Right ventricle myocardium superior (tissue), 1 donor: ENCODE measurements around the gene FUBP1. TPM values are rescaled to one million over a fixed set of nuclear protein-coding genes. Genes with fewer than 3 reads are reported as not detected.

Experiments
- ATAC-seq: fragments of 200-7000 bp; cut with Tn5 transposase; one replicate; pipeline ENCODE4 v1.9.1; 2020; ENCODE audit warnings: mild to moderate bottlenecking; ENCODE audit not compliant: poor library complexity
- DNase-seq: peaks from one replicate; pipeline ENCODE4 v3.0.0-alpha.2; 2020
- intact Hi-C: fragments of 100-400 bp; cut with DNase I; formaldehyde crosslinking; loops from one replicate; pipeline ENCODE4 v1.11.2; 2022
- total RNA-seq: library from RNA; stranded (reverse); fragmentation: NEBNext Ultra II Directional; extraction: Animal tissue kit (Norgen Biotek cat#: 25700); gene quantifications from one replicate; pipeline ENCODE4 v1.2.1, GENCODE V29; 2021
- donor health status: DM: no; HTN: yes; CAD: no; lungs with severe emphysema.

Gene FUBP1
- total RNA-seq, 1 donor from 2014 or later, result 47.9 TPM

- intact Hi-C loops, result no loop called here
- ATAC-seq (no peak), DNase-seq (no peak)
These were observed 72.8 kb downstream of the FUBP1 start for GRCh38 chr1:77906019-77906545.

GRCh38 chr1:77905603-77906002 is 73.3 kb downstream of the FUBP1 start:
- intact Hi-C loops, result no loop called here
- DNase-seq (no peak), ATAC-seq (no peak)

- DNase-seq, result no peak
- peak; percentile 55 for ATAC-seq
- intact Hi-C loops, result no loop called here
These were observed 78.1 kb downstream of the FUBP1 start for GRCh38 chr1:77900687-77901293.

GRCh38 chr1:77899647-77900320 is 79.1 kb downstream of the FUBP1 start:
- ATAC-seq (peak; percentile 66), DNase-seq (no peak)
- intact Hi-C loops, result no loop called here

Other genes starting within 250 kb of the FUBP1 start
- 22.0 TPM for gene USP33, start 219.2 kb downstream of the FUBP1 start, total RNA-seq
- gene MIGA1, start 199.4 kb downstream of the FUBP1 start, total RNA-seq, result 8.7 TPM
- 370 TPM for gene NEXN, start 90.4 kb downstream of the FUBP1 start, total RNA-seq
- 99.0 TPM for gene DNAJB4, start 25.9 kb upstream of the FUBP1 start, total RNA-seq
- gene GIPC2, start 66.9 kb upstream of the FUBP1 start, total RNA-seq, result 2.0 TPM